Activated naive CD8-positive, alpha-beta T cell treated with anti-CD3 and anti-CD28 coated beads, Interleukin-2, amount 10 ng/mL, durations not matched to agents 7 days and 5 days (primary cell): ENCODE measurements around the gene HMG20A. TPM values are rescaled to one million over a fixed set of nuclear protein-coding genes. Genes with fewer than 3 reads are reported as not detected.
A peak's percentile ranks its signal among the peaks of the same experiment; 100 is the strongest.

Experiments
- ATAC-seq: fragments of 150-1000 bp; cut with Tn5 transposase; one replicate; pipeline ENCODE4 v1.10.0; 2021; ENCODE audit warnings: low read depth, moderate library complexity
- POLR2A ChIA-PET: fragments of 350-600 bp; sonication (Branson Sonifier 250); formaldehyde crosslinking; loops from one replicate; lab custom pipeline; 2021; ENCODE audit warnings: antibody characterized with exemption; lab: Charles Lee
- DNase-seq: peaks from one replicate; pipeline ENCODE4 v3.0.0; 2021
- H3K27ac Mint-ChIP-seq: one replicate; pipeline ENCODE4 v1.8.0; 2022; ENCODE audit warnings: mild to moderate bottlenecking, mixed read lengths
- H3K27me3 Mint-ChIP-seq: one replicate; pipeline ENCODE4 v1.8.0; 2022; ENCODE audit warnings: mild to moderate bottlenecking, moderate library complexity, mixed read lengths
- H3K36me3 Mint-ChIP-seq: one replicate; pipeline ENCODE4 v1.8.0; 2021; ENCODE audit warnings: mild to moderate bottlenecking, mixed read lengths
- H3K4me1 Mint-ChIP-seq: one replicate; pipeline ENCODE4 v1.8.0; 2021; ENCODE audit warnings: mixed read lengths
- H3K4me3 Mint-ChIP-seq: one replicate; pipeline ENCODE4 v1.8.0; 2022; ENCODE audit warnings: mild to moderate bottlenecking, moderate library complexity, mixed read lengths
- H3K9me3 Mint-ChIP-seq: one replicate; pipeline ENCODE4 v1.8.0; 2021; ENCODE audit warnings: mixed read lengths
- total RNA-seq, 2 experiments: library from RNA; stranded (reverse); gene quantifications; one replicate each; pipeline ENCODE4 v1.2.3, GENCODE V29; 2021

The HMG20A gene
- total RNA-seq, 2 experiments from 2014 or later: 62.4 to 65.0 TPM

- Mint-ChIP-seq H3K27ac (no peak overlapping the region), H3K9me3 (no peaks in the 10 kb centered on the region), H3K36me3 (peaks cover 8% of the 10 kb centered on the region), H3K27me3 (no peaks in the 10 kb centered on the region), H3K4me1 (peaks cover 29% of the 10 kb centered on the region), H3K4me3 (no peak overlapping the region)
- ATAC-seq (no peak), DNase-seq (no peak)
- POLR2A ChIA-PET: no interaction called here
Measured at GRCh38 chr15:77412972-77413698, 7.6 kb upstream of the HMG20A start.

GRCh38 chr15:77413699-77414349 is 6.9 kb upstream of the HMG20A start:
- DNase-seq (no peak), ATAC-seq (no peak)
- Mint-ChIP-seq H3K4me1 (peaks cover 35% of the 10 kb centered on the region), H3K4me3 (no peak overlapping the region), H3K27me3 (no peaks in the 10 kb centered on the region), H3K9me3 (no peaks in the 10 kb centered on the region), H3K27ac (no peak overlapping the region), H3K36me3 (peaks cover 8% of the 10 kb centered on the region)
- POLR2A ChIA-PET: no interaction called here

- Mint-ChIP-seq H3K4me1 (peaks cover 32% of the 10 kb centered on the region), H3K27ac (no peak overlapping the region), H3K27me3 (no peaks in the 10 kb centered on the region), H3K4me3 (no peak overlapping the region), H3K36me3 (peaks cover 11% of the 10 kb centered on the region), H3K9me3 (no peaks in the 10 kb centered on the region)
- ATAC-seq (no peak), DNase-seq (no peak)
- POLR2A ChIA-PET: no interaction called here
Measured at GRCh38 chr15:77414789-77415442, 5.8 kb upstream of the HMG20A start.

GRCh38 chr15:77415450-77416147 is 5.1 kb upstream of the HMG20A start:
- peaks cover 30% of the 10 kb centered on the region for H3K4me1 Mint-ChIP-seq
- no peak overlapping the region for H3K4me3 Mint-ChIP-seq
- H3K36me3 Mint-ChIP-seq: peaks cover 11% of the 10 kb centered on the region
- no peaks in the 10 kb centered on the region for H3K27me3 Mint-ChIP-seq
- no peak overlapping the region for H3K27ac Mint-ChIP-seq
- no peaks in the 10 kb centered on the region for H3K9me3 Mint-ChIP-seq
- DNase-seq (no peak), ATAC-seq (no peak)
- POLR2A ChIA-PET: no interaction called here

- no peak overlapping the region for H3K4me3 Mint-ChIP-seq
- DNase-seq: no peak
- peaks cover 11% of the 10 kb centered on the region for H3K36me3 Mint-ChIP-seq
- no peak for ATAC-seq
- H3K4me1 Mint-ChIP-seq: peaks cover 29% of the 10 kb centered on the region
- POLR2A ChIA-PET: no interaction called here
- H3K9me3 Mint-ChIP-seq: no peaks in the 10 kb centered on the region
- no peaks in the 10 kb centered on the region for H3K27me3 Mint-ChIP-seq
- no peak overlapping the region for H3K27ac Mint-ChIP-seq
Measured at GRCh38 chr15:77416148-77416455, 4.6 kb upstream of the HMG20A start.

GRCh38 chr15:77416954-77417353 is 3.7 kb upstream of the HMG20A start:
- DNase-seq: no peak
- H3K4me1 Mint-ChIP-seq: peaks cover 32% of the 10 kb centered on the region
- no peak overlapping the region for H3K27ac Mint-ChIP-seq
- peaks cover 9% of the 10 kb centered on the region for H3K36me3 Mint-ChIP-seq
- H3K27me3 Mint-ChIP-seq: no peaks in the 10 kb centered on the region
- no peaks in the 10 kb centered on the region for H3K9me3 Mint-ChIP-seq
- POLR2A ChIA-PET: no interaction called here
- no peak overlapping the region for H3K4me3 Mint-ChIP-seq
- no peak for ATAC-seq

- Mint-ChIP-seq H3K27me3 (no peaks in the 10 kb centered on the region), H3K27ac (no peak overlapping the region), H3K9me3 (no peaks in the 10 kb centered on the region), H3K4me3 (no peak overlapping the region), H3K4me1 (peaks cover 27% of the 10 kb centered on the region), H3K36me3 (peaks cover 6% of the 10 kb centered on the region)
- POLR2A ChIA-PET: no interaction called here
- ATAC-seq (no peak), DNase-seq (no peak)
Measured at GRCh38 chr15:77417602-77418001, 3.1 kb upstream of the HMG20A start.

GRCh38 chr15:77418391-77418965 is 2.2 kb upstream of the HMG20A start:
- Mint-ChIP-seq H3K9me3 (no peaks in the 10 kb centered on the region), H3K4me3 (peak overlapping the region; percentile 99), H3K4me1 (peaks cover 27% of the 10 kb centered on the region), H3K27ac (peak overlapping the region; percentile 93), H3K36me3 (peaks cover 6% of the 10 kb centered on the region), H3K27me3 (no peaks in the 10 kb centered on the region)
- POLR2A ChIA-PET: interaction anchor here (1.1 to 1.9 kb wide), 3 partner anchors 8 to 125 kb away, joined by 3 to 21 read pairs (median 3); no protein-coding TSS in a partner anchor
- no peak for DNase-seq
- no peak for ATAC-seq

GRCh38 chr15:77418966-77419835 is 1.5 kb upstream of the HMG20A start:
- Mint-ChIP-seq H3K27me3 (no peaks in the 10 kb centered on the region), H3K27ac (peak overlapping the region; percentile 93), H3K4me3 (peak overlapping the region; percentile 99), H3K4me1 (peaks cover 31% of the 10 kb centered on the region), H3K36me3 (peaks cover 7% of the 10 kb centered on the region), H3K9me3 (no peaks in the 10 kb centered on the region)
- POLR2A ChIA-PET: interaction anchor here (1.0 to 1.9 kb wide), 4 partner anchors 9 to 124 kb away, joined by 3 to 21 read pairs (median 4); no protein-coding TSS in a partner anchor
- DNase-seq (peak; percentile 68), ATAC-seq (no peak)

- ATAC-seq: peak; percentile 97
- Mint-ChIP-seq H3K36me3 (peaks cover 8% of the 10 kb centered on the region), H3K4me1 (peaks cover 35% of the 10 kb centered on the region), H3K27ac (peak within 1 kb of the TSS; percentile 99), H3K4me3 (peak within 1 kb of the TSS; percentile 99), H3K9me3 (no peaks in the 10 kb centered on the region), H3K27me3 (no peaks in the 10 kb centered on the region)
- DNase-seq: peak; percentile 98
- POLR2A ChIA-PET: interaction anchor here (1.0 to 2.0 kb wide), 6 partner anchors 10 to 241 kb away, joined by 3 to 21 read pairs (median 4); no protein-coding TSS in a partner anchor
Measured at GRCh38 chr15:77419836-77420609, 665 bp upstream of the HMG20A start, which contains the start of gene PEAK1. Gene PEAK1, minus strand, starts transcription at chr15:77420104. Its CDS starts 238,178 bp downstream, at chr15:77181926.

GRCh38 chr15:77421370-77421700 is 647 bp downstream of the HMG20A start:
- peaks cover 44% of the 10 kb centered on the region for H3K4me1 Mint-ChIP-seq
- peaks cover 9% of the 10 kb centered on the region for H3K36me3 Mint-ChIP-seq

More at GRCh38 chr15:77421370-77421700, 647 bp downstream of the HMG20A start:
- POLR2A ChIA-PET: interaction anchor here (0.6 to 2.0 kb wide), 9 partner anchors 10 to 486 kb away, joined by 3 to 19 read pairs (median 3); no protein-coding TSS in a partner anchor
- Mint-ChIP-seq H3K27me3 (no peaks in the 10 kb centered on the region), H3K4me3 (peak overlapping the region; percentile 96), H3K9me3 (no peaks in the 10 kb centered on the region), H3K27ac (peak overlapping the region; percentile 99)
- ATAC-seq: no peak
- peak; percentile 32 for DNase-seq
